SK-N-MC (cell line): ENCODE results near the gene OLFM3.

ENCODE experiments used
- EZH2 ChIP-seq: fragments of 200-600 bp; sonication (generic); IDR thresholded peaks from one replicate; pipeline ENCODE4 v1.6.1; 2017; ENCODE audit warnings: antibody characterized with exemption
- FOXP2 ChIP-seq: optimal IDR thresholded peaks from 2 replicates; pipeline ENCODE3; 2011; ENCODE audit warnings: mild to moderate bottlenecking, moderate library complexity; ENCODE audit not compliant: insufficient read depth; ENCODE audit errors: extremely low read length, control extremely low read depth
- POLR2AphosphoS5 ChIP-seq: IDR thresholded peaks from 2 replicates; pipeline ENCODE4 v1.6.1; 2012; ENCODE audit warnings: mild to moderate bottlenecking, low read depth, low read length, borderline replicate concordance

DNA sequence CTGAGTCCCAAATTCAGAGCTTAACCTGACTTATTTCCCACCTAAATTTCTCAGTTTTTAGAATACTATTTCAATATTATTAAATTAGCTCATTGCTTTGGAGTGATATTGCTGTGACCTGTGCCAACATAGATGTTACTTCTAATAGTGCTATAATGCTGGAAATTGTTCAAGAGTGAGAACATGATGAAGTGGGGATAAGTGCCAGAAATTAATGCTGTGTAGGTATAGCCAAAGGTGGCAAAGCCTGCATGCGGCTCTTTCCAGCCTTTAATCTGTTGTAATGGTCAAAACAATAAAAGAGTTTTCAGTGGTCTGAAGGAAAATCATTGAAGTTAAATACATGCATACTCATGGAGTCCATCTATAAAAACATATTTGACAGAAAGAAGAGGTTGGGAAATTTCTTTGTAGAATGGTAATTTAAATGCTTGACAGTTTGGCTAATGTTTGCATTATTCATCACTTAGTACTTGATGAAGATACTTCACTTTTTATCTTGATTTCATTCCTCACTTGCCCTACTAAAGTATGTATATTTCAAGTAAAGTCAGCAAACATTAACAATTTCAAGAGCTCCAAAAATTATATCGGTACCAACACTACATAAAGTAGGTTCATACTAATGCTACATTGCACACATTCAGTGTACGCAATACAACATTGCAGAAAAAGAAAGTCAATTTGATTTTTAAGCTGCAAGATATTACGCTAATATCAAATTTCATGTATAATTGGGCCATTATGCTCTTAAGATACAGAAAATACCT lies 82.1 kb downstream of the OLFM3 start:
- TF ChIP-seq EZH2 (no peak), POLR2AphosphoS5 (no peak), FOXP2 (no peak)
